ENCODE data around the gene MTRF1L. TPM values are rescaled to one million over a fixed set of nuclear protein-coding genes. Genes with fewer than 3 reads are reported as not detected.
"Not testable (repeated sequence)": the region's sequence is repeated elsewhere in the genome, so short reads cannot be mapped to it uniquely, and the experiment has no call there.

MTRF1L gene
- total RNA-seq, 4 donors from 2014 or later: 18.7 to 33.2 (median 24.8) TPM

- Histone ChIP-seq H3K9me3 (no peaks in the 10 kb centered on the region), H3K4me3 (no peak overlapping the region), H3K4me1 (no peaks in the 10 kb centered on the region), H3K36me3 (peaks cover 0 to 60% of the 10 kb centered on the region in 2 donors), H3K27me3 (no peaks in the 10 kb centered on the region), H3K27ac (no peak overlapping the region)
- WGBS, 2 donors (ENCODE audit: low coverage in 1 of 2): 100% methylated on average over 1 of the region's 1 CpG
- no peak for ATAC-seq
- TF ChIP-seq EP300 (IDR thresholded peaks at IDR 0.05) (no peak), POLR2AphosphoS5 (IDR thresholded peaks at IDR 0.05) (no peak), POLR2A (IDR thresholded peaks at IDR 0.05) (no peak), CTCF (IDR thresholded peaks at IDR 0.05) (no peak)
These were observed 28.6 kb downstream of the MTRF1L start for GRCh38 chr6:152973916-152974315.

GRCh38 chr6:152969688-152970418, 32.7 kb downstream of the MTRF1L start:
- no peaks in the 10 kb centered on the region for H3K4me1 ChIP-seq
- TF ChIP-seq CTCF (IDR thresholded peaks at IDR 0.05): no peak
- TF ChIP-seq EP300 (IDR thresholded peaks at IDR 0.05): no peak
- TF ChIP-seq POLR2A (IDR thresholded peaks at IDR 0.05): no peak
- no peak for TF ChIP-seq POLR2AphosphoS5 (IDR thresholded peaks at IDR 0.05)
- no peak overlapping the region for H3K4me3 ChIP-seq
- ATAC-seq: no peak
- peaks cover 0 to 56% of the 10 kb centered on the region in 2 donors for H3K36me3 ChIP-seq
- no peak overlapping the region for H3K27ac ChIP-seq
- H3K9me3 ChIP-seq: peaks cover 0 to 13% (median 0%) of the 10 kb centered on the region in 3 donors
- H3K27me3 ChIP-seq: no peaks in the 10 kb centered on the region
- 95 to 98% methylated on average over 5 to 6 of the region's 6 CpGs for WGBS, 2 donors (ENCODE audit: low coverage in 1 of 2)

DNA sequence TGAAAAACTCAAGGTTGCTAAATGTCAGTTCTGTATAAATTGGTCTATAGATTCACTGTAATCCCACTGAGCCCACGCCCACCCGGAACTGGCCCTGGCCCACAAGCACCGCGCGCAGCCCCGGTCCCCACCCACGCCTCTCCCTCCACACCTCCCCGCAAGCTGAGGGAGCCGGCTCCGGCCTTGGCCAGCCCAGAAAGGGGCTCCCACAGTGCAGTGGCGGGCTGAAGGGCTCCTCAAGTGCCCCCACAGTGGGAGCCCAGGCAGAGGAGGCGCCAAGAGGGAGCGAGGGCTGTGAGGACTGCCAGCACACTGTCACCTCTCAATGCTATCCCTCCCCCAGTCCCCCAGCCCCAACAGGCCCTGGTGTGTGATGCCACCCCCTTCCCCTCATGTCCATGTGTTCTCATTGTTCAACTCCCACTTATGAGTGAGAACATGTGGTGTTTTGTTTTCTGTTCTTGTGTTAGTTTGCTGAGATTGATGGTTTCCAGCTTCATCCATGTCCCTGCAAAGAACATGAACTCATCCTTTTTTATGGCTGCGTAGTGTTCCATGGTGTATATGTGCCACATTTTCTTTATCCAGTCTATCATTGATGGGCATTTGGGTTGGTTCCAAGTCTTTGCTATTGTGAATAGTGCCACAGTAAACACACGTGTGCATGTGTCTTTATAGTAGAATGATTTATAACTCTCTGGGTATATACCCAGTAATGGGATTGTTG, 36.2 kb downstream of the MTRF1L start:
- 91 to 92% methylated on average over 8 of the region's 15 CpGs for WGBS, 2 donors (ENCODE audit: low coverage in 1 of 2)
- H3K27me3 ChIP-seq, H3K27ac ChIP-seq, H3K4me3 ChIP-seq, ATAC-seq, H3K4me1 ChIP-seq: not testable (repeated sequence)
- Histone ChIP-seq H3K9me3 (peaks cover 0 to 13% (median 0%) of the 10 kb centered on the region in 3 donors), H3K36me3 (peaks cover 0 to 21% of the 10 kb centered on the region in 2 donors)

DNA sequence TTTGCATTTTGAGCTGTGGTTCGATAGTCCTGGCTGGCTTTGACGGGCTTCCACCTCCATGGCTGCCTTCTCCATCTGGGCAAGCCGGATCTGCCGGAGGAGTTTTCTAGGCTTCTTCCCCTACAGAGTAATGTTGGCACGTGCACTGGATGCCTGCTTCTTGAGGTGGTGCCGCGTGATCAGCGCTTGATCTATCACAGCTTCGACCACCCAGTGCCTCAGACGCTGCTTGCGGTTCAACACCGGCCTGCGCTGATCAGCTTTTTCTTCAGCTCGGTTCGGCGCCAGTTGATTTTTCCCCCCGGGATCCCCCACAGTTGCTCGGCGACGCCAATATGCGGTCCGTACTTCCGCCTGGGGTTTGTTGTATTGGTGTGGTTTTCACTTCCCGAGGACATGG, 43.2 kb downstream of the MTRF1L start:
- no peaks in the 10 kb centered on the region for H3K27me3 ChIP-seq
- H3K36me3 ChIP-seq: no peaks in the 10 kb centered on the region
- H3K9me3 ChIP-seq: peaks cover 0 to 8% (median 0%) of the 10 kb centered on the region in 3 donors
- 88 to 96% methylated on average over 9 to 10 of the region's 24 CpGs for WGBS, 2 donors (ENCODE audit: low coverage in 1 of 2)
- H3K4me1 ChIP-seq: no peaks in the 10 kb centered on the region
- no peak for ATAC-seq
- no peak overlapping the region for H3K27ac ChIP-seq
- TF ChIP-seq EP300 (IDR thresholded peaks at IDR 0.05): no peak
- no peak for TF ChIP-seq POLR2A (IDR thresholded peaks at IDR 0.05)
- TF ChIP-seq POLR2AphosphoS5 (IDR thresholded peaks at IDR 0.05): no peak
- TF ChIP-seq CTCF (IDR thresholded peaks at IDR 0.05): no peak
- no peak overlapping the region for H3K4me3 ChIP-seq

GRCh38 chr6:152957796-152958195, 44.7 kb downstream of the MTRF1L start:
- no peak for TF ChIP-seq EP300 (IDR thresholded peaks at IDR 0.05)
- no peak for TF ChIP-seq CTCF (IDR thresholded peaks at IDR 0.05)
- TF ChIP-seq POLR2A (IDR thresholded peaks at IDR 0.05): no peak
- no peak for TF ChIP-seq POLR2AphosphoS5 (IDR thresholded peaks at IDR 0.05)
- no peak overlapping the region for H3K27ac ChIP-seq
- H3K9me3 ChIP-seq: peaks cover 0 to 8% (median 0%) of the 10 kb centered on the region in 3 donors
- H3K4me3 ChIP-seq: no peak overlapping the region
- no peak for ATAC-seq
- H3K36me3 ChIP-seq: no peaks in the 10 kb centered on the region
- no peaks in the 10 kb centered on the region for H3K27me3 ChIP-seq
- no peaks in the 10 kb centered on the region for H3K4me1 ChIP-seq
- 75 to 76% methylated on average over 1 of the region's 1 CpG for WGBS, 2 donors (ENCODE audit: low coverage in 1 of 2)
